ENCODE results near the gene SHMT2.

SHMT2 gene

GRCh38 chr12:57204454-57204853 is 25.1 kb upstream of the SHMT2 start (continued):
- TF ChIP-seq ZFP30 (CRISPR knock-in tag; IDR thresholded peaks at IDR 0.05) (no peak), CSDC2 (CRISPR knock-in tag; IDR thresholded peaks at IDR 0.05) (no peak), GLIS3 (CRISPR knock-in tag; IDR thresholded peaks at IDR 0.05) (no peak)

- ATAC-seq = no peak
Observed at GRCh38 chr12:57205186-57205585, 24.3 kb upstream of the SHMT2 start.

GRCh38 chr12:57205931-57206330 is 23.6 kb upstream of the SHMT2 start:
- ATAC-seq = no peak

More at GRCh38 chr12:57205186-57205585, 24.3 kb upstream of the SHMT2 start:
- TF ChIP-seq CSRNP3 (CRISPR knock-in tag; IDR thresholded peaks at IDR 0.05) = no peak

GRCh38 chr12:57207731-57208630 is 21.5 kb upstream of the SHMT2 start:
- ATAC-seq = no peak
- TF ChIP-seq PPARA (CRISPR knock-in tag; IDR thresholded peaks at IDR 0.05; ENCODE audit: borderline replicate concordance) (no peak), PATZ1 (CRISPR knock-in tag; IDR thresholded peaks at IDR 0.05; ENCODE audit: borderline replicate concordance) (no peak), TSHZ2 (CRISPR knock-in tag; IDR thresholded peaks at IDR 0.05) (no peak), ESRRG (CRISPR knock-in tag; IDR thresholded peaks at IDR 0.05) (no peak), ZNF70 (CRISPR knock-in tag; IDR thresholded peaks at IDR 0.05) (no peak)

More at GRCh38 chr12:57205931-57206330, 23.6 kb upstream of the SHMT2 start:
- TF ChIP-seq PPARA (CRISPR knock-in tag; IDR thresholded peaks at IDR 0.05; ENCODE audit: borderline replicate concordance) = no peak
- TF ChIP-seq ZFP3 (CRISPR knock-in tag; IDR thresholded peaks at IDR 0.05) = no peak
- no peak for TF ChIP-seq GLIS3 (CRISPR knock-in tag; IDR thresholded peaks at IDR 0.05)
- no peak for TF ChIP-seq ZC3H10 (CRISPR knock-in tag; IDR thresholded peaks at IDR 0.05)
- TF ChIP-seq ZNF8 (CRISPR knock-in tag; IDR thresholded peaks at IDR 0.05) = no peak
- TF ChIP-seq OSR1 (CRISPR knock-in tag; IDR thresholded peaks at IDR 0.05) = no peak
- no peak for TF ChIP-seq TOX (CRISPR knock-in tag; IDR thresholded peaks at IDR 0.05; ENCODE audit: borderline replicate concordance)

GRCh38 chr12:57208631-57209282 is 20.8 kb upstream of the SHMT2 start:
- no peak for ATAC-seq
- no peak for TF ChIP-seq ZNF8 (CRISPR knock-in tag; IDR thresholded peaks at IDR 0.05)
- TF ChIP-seq TCF4 (CRISPR knock-in tag; IDR thresholded peaks at IDR 0.05; ENCODE audit: borderline replicate concordance) = no peak
- TF ChIP-seq RARB (CRISPR knock-in tag; IDR thresholded peaks at IDR 0.05) = no peak
- no peak for TF ChIP-seq ESRRG (CRISPR knock-in tag; IDR thresholded peaks at IDR 0.05)
- TF ChIP-seq CSDC2 (CRISPR knock-in tag; IDR thresholded peaks at IDR 0.05) = no peak
- no peak for TF ChIP-seq ISL1 (CRISPR knock-in tag; IDR thresholded peaks at IDR 0.05)
- no peak for TF ChIP-seq CREB5 (CRISPR knock-in tag; IDR thresholded peaks at IDR 0.05; ENCODE audit: low read depth)
- no peak for TF ChIP-seq PPARA (CRISPR knock-in tag; IDR thresholded peaks at IDR 0.05; ENCODE audit: borderline replicate concordance)
- TF ChIP-seq BACH2 (CRISPR knock-in tag; IDR thresholded peaks at IDR 0.05; ENCODE audit: borderline replicate concordance) = no peak
- no peak for TF ChIP-seq ARNTL (CRISPR knock-in tag; IDR thresholded peaks at IDR 0.05; ENCODE audit: borderline replicate concordance, low read depth)
- TF ChIP-seq PATZ1 (CRISPR knock-in tag; IDR thresholded peaks at IDR 0.05; ENCODE audit: borderline replicate concordance) = no peak
- no peak for TF ChIP-seq SNAI2 (CRISPR knock-in tag; IDR thresholded peaks at IDR 0.05)
- no peak for TF ChIP-seq ZNF70 (CRISPR knock-in tag; IDR thresholded peaks at IDR 0.05)
- TF ChIP-seq TOX (CRISPR knock-in tag; IDR thresholded peaks at IDR 0.05; ENCODE audit: borderline replicate concordance) = no peak
- no peak for TF ChIP-seq ZFP30 (CRISPR knock-in tag; IDR thresholded peaks at IDR 0.05)
- TF ChIP-seq GLIS3 (CRISPR knock-in tag; IDR thresholded peaks at IDR 0.05) = no peak
- TF ChIP-seq ZNF565 (CRISPR knock-in tag; conservative IDR thresholded peaks at IDR 0.05; ENCODE audit: low read depth) = no peak
- no peak for TF ChIP-seq OSR1 (CRISPR knock-in tag; IDR thresholded peaks at IDR 0.05)
